PFSK-1 (cell line): ENCODE data around the gene FAM234A.

Source experiments
- FOXP2 ChIP-seq: optimal IDR thresholded peaks from 2 replicates; pipeline ENCODE3; 2011; ENCODE audit warnings: borderline replicate concordance, control low read depth, inconsistent platforms; ENCODE audit not compliant: insufficient read depth; ENCODE audit errors: extremely low read length, extremely low read depth
- POLR2AphosphoS5 ChIP-seq: IDR thresholded peaks from 2 replicates; pipeline ENCODE4 v1.6.1; 2012; ENCODE audit warnings: low read depth, mild to moderate bottlenecking, control low read depth, low read length, moderate library complexity
- SIN3A ChIP-seq: IDR thresholded peaks from 2 replicates; pipeline ENCODE4 v1.6.1; 2012; ENCODE audit warnings: mild to moderate bottlenecking, low read length, moderate library complexity, borderline replicate concordance; ENCODE audit not compliant: insufficient read depth
- TAF1 ChIP-seq: IDR thresholded peaks from 2 replicates; pipeline ENCODE4 v1.6.1; 2012; ENCODE audit warnings: low read length, control low read depth, borderline replicate concordance; ENCODE audit not compliant: insufficient read depth
- TF ChIP-seq, protein P1 (sequence below), 2 experiments: IDR thresholded peaks; 2 replicates each; pipeline versions ENCODE4 v1.6.1 to v1.8.0; 2011 to 2012; ENCODE audit warnings: low read depth in 2 of 2, low read length in 2 of 2, control low read depth in 1 of 2, inconsistent platforms in 1 of 2, mild to moderate bottlenecking in 1 of 2, moderate library complexity in 1 of 2; ENCODE audit not compliant: insufficient read depth in 1 of 2

FAM234A gene

GRCh38 chr16:305916-306626 lies 71.5 kb downstream of the FAM234A start:
- TF ChIP-seq TAF1 (no peak), SIN3A (no peak), FOXP2 (no peak)
- TF ChIP-seq, protein P1, sequence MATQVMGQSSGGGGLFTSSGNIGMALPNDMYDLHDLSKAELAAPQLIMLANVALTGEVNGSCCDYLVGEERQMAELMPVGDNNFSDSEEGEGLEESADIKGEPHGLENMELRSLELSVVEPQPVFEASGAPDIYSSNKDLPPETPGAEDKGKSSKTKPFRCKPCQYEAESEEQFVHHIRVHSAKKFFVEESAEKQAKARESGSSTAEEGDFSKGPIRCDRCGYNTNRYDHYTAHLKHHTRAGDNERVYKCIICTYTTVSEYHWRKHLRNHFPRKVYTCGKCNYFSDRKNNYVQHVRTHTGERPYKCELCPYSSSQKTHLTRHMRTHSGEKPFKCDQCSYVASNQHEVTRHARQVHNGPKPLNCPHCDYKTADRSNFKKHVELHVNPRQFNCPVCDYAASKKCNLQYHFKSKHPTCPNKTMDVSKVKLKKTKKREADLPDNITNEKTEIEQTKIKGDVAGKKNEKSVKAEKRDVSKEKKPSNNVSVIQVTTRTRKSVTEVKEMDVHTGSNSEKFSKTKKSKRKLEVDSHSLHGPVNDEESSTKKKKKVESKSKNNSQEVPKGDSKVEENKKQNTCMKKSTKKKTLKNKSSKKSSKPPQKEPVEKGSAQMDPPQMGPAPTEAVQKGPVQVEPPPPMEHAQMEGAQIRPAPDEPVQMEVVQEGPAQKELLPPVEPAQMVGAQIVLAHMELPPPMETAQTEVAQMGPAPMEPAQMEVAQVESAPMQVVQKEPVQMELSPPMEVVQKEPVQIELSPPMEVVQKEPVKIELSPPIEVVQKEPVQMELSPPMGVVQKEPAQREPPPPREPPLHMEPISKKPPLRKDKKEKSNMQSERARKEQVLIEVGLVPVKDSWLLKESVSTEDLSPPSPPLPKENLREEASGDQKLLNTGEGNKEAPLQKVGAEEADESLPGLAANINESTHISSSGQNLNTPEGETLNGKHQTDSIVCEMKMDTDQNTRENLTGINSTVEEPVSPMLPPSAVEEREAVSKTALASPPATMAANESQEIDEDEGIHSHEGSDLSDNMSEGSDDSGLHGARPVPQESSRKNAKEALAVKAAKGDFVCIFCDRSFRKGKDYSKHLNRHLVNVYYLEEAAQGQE (IDR thresholded peaks at IDR 0.05; ENCODE audit: insufficient read depth in 1 of 2, low read depth in 2 of 2, low read length in 2 of 2), result no peak

GRCh38 chr16:306911-307370 lies 72.3 kb downstream of the FAM234A start:
- TF ChIP-seq POLR2AphosphoS5 (no peak), SIN3A (no peak), TAF1 (no peak), FOXP2 (no peak)
- TF ChIP-seq, protein P1 (IDR thresholded peaks at IDR 0.05; ENCODE audit: insufficient read depth in 1 of 2, low read depth in 2 of 2, low read length in 2 of 2), result no peak

DNA sequence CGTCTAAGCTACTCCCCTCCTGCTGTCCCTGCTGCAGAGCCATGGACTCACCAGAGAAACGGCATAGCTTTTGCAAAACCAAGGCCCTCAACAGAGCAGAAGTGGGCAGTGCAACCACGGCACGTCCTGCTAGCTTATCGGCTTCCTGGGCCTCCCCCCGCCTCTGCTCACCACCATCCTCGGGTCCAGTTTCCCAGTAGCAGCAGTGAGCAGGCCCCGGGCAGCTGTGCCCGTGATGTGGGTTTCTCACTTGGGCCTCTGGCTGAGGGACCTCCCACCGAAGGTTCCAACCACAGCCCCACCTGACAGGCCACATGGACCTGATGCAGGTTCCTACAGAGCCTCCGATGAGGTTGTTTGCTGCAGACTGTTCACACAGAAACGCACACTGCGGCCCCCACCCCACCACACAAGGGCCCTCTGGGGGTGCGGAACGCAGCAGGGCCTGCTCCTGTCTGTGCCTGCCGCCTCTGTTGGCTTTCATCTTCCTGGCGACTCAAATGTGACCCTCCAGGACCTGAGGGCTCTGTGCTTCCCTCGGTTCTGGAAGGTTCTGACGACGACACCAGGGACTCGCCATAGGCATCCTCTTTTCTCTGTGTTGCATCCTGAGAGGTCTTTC lies 73.2 kb downstream of the FAM234A start:
- TF ChIP-seq POLR2AphosphoS5, result no peak

DNA sequence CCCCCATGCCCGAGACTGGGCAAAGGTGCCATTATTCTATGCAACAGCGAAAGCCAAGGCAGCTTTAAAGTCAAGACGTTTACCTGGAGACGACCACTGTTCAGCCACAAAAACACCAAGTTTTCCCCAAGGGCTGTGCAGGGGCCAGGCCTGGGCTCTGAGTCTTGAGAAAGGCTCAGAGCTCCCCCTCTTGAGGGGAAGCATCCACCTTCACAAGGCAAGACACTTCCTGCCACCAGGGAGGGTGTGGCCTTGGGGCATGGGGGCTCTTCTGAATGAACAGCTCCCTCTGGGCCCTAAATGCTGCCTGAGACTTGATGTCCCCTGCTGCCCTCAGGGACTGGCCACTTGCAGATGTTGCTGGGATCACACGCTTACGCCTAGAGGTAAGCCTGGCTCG lies 74.9 kb downstream of the FAM234A start:
- no peak for TF ChIP-seq TAF1
- TF ChIP-seq POLR2AphosphoS5, result no peak
- no peak for TF ChIP-seq SIN3A
- TF ChIP-seq FOXP2, result no peak
- TF ChIP-seq, protein P1 (IDR thresholded peaks at IDR 0.05; ENCODE audit: insufficient read depth in 1 of 2, low read depth in 2 of 2, low read length in 2 of 2), result no peak

DNA sequence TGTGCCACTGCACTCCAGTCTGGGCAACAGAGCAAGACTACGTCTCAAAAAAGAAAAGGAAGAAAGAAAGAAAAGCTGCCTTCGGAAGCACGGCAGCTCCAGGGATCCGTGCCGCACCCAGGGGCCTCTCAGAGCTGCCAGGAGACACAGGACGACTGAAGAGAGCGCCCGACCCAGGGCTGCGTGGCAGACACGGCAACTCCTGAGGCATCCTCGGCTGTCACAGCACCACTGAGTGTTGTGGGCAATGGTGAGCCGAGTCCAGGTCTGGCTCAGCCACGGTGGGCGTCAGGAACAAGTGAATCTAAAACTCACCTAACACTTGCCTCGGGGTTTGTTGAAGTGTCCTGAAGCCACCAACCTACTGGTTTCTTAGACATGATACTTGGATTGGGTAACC lies 77.1 kb downstream of the FAM234A start:
- TF ChIP-seq, protein P1 (IDR thresholded peaks at IDR 0.05; ENCODE audit: insufficient read depth in 1 of 2, low read depth in 2 of 2, low read length in 2 of 2), result no peak
- TF ChIP-seq FOXP2, result no peak
- no peak for TF ChIP-seq POLR2AphosphoS5
- no peak for TF ChIP-seq TAF1
- TF ChIP-seq SIN3A, result no peak
